Fibroblast of skin of scalp (primary cell): ENCODE measurements around the gene C14orf119. TPM values are rescaled to one million over a fixed set of nuclear protein-coding genes. Genes with fewer than 3 reads are reported as not detected.

Source experiments
- DNase-seq: peaks from one replicate; pipeline ENCODE4 v3.0.0-alpha.2; 2013
- polyA plus RNA-seq, 2 experiments: library from polyadenylated mRNA; unstranded; fragments of 120-200 nt; gene quantifications; one replicate each; pipeline ENCODE4 v1.2.1, GENCODE V29; 2013; ENCODE audit not compliant: insufficient read length in 2 of 2

C14orf119 gene
- 94.0 TPM for polyA plus RNA-seq (2013, experiment 1 of 2; ENCODE audit: insufficient read length)
- 93.1 TPM for polyA plus RNA-seq (2013, experiment 2 of 2; ENCODE audit: insufficient read length)

DNA sequence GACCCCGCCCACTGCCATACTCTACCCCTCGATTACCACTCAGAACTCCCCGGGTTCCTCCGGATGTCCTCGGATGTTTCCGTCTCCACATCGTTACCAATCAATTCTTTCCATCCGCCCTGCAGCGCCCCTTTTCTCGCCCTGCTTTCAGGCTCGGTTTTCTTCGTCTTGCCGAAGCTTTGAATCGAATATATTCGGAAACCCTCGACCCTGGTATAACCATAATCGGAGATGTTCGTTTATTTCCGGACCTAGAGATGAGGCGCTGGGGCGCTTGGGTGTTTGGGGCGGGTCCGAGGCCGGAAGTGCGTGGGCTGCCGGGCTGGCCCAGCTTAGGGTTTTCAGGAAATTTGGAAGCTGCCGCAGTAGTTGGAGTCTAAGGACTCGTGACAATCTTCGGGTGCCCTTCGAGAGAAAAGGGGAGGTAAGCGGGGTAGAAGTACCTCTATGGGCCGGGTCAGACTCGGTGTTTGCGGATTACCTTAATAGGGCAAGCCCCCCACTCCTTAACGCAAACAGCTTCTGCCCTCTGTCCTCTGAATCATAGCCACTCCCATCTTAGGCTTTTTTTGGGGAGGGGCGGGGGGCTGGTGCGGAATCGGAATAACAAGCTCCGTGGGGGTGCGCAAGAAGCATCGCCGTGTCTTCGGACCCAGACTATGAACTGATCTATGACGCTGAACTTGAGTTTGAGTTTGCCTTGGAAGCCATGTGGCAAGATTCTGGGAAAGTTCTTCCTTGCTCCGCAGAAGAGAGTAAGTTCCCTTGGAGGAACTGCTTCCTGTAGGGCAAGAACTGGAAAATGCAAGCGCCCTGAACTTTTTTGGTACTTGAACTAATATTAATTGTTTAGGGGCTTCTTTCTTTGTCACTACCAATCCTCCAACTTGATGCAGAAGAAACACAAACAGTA is at the start of gene C14orf119:
TSS of gene C14orf119 (plus strand) at position 310 of the 913 bp plus-strand sequence. CDS start 2,154 bp downstream, outside the sequence.
- peak; percentile 100 for DNase-seq

DNA sequence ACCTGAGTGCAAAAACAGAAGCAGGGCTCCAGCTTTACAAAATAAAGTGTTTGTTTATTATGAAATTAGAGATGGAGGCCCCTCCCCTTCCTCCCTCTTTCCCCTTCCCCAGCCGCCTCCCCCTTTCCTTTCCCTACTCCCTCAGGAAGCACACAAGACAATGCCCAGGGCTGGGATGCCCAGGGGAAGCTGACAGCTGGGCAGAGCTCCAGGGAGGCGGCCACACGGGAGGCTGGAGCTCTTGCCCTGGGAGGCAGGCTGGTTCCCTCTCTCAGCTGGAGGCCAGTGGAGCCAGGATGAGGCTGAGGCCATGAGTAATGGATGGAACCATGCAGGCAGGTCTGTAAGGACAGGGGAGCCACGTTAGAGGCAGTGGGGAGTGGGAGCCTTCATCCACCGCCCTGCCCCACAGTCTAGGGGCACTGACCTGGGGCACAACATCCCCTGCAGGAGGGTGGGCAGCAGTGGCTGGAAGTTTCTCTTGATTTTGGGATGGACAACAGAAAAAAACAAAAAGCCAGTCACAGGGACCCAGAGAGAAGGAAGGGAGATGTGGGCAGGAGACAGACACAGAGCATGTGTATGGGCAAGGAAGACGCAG is 48.2 kb upstream of the C14orf119 start:
- DNase-seq, result peak; percentile 64

DNA sequence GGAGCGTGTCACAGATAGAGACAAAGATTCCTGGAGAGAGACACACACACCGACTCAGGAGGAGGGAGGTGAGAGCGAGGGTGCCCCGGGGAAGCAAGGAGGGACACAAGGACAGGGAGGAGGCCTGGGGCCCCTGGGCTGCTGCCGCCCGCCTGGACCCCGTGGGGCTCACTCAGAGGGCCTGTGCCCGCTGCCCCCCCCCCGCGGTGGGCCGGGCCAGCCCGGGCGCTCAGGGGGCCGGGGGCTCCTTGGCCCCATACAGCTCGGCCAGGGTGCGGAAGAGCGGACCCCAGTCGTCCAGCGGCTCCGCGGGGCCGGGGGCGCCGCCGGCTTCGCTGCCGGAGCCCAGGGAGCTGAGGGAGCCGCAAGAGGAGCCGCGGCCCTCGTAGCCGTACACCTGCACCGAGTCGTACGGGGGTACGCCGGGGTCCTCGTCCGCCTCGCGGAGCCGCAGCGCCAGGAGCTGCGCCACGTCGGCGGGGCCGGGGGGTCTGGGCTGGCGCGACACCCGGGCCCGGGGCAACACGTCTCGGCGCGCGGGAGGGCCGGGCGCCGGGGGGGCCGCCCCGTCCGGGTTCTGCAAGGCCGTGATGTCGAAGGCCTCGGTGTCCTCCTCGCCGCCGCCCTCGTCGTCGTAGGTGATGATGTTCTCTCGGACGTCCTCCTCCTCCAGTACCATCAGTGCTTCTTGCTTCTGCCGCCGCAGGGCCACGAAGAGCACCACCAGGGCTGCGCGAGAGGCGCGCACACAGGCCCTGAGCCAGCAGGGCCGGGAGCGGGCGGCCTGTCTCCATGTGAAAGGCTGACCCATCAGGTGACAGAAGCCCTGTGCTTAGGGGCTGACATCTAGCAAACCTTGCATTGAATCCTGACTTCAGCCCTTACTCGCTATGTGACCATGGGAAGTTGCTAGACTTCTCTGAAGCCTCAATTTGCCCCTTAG is 47.3 kb upstream of the C14orf119 start:
- DNase-seq, result no peak

- no peak for DNase-seq
Measured at GRCh38 chr14:23049011-23049410, 46.3 kb upstream of the C14orf119 start.

GRCh38 chr14:23051141-23052057 is 43.9 kb upstream of the C14orf119 start:
- no peak for DNase-seq

DNA sequence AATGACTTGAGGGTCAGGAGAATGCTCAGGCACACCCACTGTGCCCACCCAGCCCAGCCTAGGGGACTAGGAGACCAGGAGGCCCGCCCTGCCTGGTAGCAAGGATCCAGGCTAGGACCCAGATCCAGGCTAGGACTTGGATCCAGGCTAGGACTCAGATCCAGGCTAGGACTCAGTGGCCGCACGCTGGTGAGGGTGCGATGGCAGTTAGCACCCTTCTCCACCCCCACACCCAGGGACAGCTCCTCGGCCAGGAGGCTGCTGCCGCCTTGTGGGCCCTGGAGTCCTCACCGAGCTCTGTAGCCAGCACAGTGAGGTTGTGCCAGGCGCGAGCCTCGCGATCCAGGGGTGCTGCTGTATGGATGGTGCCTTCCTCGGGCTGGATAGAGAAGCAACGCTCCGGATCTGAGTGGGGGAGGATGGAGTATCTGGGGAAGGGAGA is 43.1 kb upstream of the C14orf119 start:
- no peak for DNase-seq

- DNase-seq, result no peak
Measured at GRCh38 chr14:23052671-23053070, 42.6 kb upstream of the C14orf119 start.

GRCh38 chr14:23053426-23053825 is 41.9 kb upstream of the C14orf119 start:
- DNase-seq, result no peak

DNA sequence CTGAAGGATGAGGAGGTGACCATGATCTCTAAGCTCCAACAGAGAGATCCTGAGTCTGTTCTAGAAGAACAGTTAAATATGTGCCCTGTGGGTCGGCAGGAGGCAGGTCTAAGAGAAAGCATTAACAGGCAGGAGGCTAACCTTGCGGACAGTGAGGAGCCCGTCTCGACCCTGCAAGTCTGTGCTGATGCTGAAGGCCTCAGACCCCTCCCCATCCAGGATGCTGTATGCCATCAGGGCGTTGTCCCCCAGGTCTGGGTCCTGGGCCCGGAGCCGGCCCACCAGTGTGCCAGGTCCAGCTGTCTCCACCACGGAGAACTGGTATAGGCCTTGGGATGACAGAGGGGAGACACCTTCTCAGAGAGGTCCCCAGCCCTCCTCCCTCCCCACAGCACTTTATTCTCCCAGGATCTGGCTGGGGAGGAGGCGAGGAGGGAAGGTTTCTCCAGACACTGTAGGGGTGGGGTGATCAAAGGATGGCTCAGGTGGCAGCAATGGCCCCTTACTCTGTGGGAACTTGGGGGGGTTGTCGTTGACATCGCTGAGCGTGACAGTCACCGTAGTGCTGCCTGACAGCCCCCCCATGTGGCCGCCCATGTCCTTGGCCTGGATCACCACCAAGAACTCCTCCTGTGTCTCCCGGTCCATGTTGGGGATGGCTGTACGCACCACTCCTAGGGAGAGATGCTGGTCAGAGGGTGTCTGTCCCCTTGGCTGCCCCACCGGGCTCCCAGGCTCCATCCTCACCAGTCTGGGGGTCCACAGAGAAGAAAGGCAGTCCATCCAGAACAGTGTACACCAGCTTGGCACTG is 41.1 kb upstream of the C14orf119 start:
- no peak for DNase-seq

GRCh38 chr14:23055147-23055550 is 40.2 kb upstream of the C14orf119 start:
- no peak for DNase-seq

DNA sequence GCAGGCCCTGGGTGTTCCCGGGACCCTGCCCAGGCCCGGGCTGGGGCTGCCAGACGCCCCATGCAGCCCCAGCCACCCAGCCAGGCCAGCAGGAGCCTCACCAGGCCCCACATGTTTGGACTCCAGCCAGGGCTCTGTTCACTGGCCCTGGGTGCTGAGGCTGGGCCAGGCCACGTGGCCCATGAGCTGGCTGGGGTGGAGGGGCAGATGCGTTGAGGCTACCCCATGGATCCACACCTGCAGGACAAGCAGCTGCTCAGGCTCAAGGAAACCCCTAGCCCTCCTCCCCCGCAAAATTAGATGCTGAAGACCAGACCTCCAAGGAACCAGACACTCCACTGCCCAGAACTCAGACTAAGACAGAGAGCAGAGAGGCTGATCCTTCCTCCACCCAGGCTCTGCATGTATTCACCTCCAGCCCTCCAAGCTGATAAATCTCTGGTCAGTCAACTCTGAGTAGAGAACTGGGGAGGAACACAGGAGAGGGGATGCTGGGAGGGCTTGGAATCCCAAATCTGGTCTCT is 39.6 kb upstream of the C14orf119 start:
- no peak for DNase-seq

DNA sequence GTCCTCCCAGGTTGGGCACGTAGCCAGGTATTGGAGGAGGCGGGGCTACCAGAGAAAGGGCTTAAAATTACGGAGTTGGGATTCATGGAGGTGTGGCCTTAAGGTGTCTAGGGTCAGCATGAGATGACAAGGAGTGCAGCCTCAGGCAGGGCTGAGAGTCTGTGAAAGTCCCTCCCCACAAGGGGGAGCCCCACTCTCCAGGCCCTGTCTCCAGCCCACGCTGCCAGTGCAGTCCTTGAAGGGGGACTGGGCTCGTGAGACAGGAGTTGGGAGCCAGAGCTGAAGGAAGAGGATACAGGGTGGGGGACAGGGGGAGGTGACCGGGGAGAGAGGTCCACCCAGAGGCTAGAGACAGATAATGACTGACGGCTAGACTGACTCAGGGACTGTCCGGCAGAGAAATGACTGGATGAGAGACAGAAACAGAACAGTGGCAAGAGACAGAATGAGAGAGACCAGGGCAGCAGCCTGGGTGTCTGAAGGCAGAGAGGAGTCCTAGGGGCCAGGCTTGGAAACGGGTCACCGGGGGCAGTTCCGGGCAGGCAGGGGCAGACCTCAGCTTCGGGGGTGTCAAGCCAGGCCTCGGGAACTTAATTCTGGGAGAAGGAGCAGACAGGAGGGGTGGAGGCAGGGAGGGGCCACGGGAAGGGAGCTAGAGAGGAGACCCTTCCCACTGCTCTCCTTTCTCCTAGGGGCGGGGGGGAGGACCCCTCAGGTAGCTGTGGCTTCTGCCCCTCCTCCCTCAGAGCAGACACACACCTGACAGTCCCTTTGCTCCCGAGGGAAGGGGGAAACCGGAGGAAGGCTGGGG is 39.0 kb upstream of the C14orf119 start:
- peak; percentile 68 for DNase-seq

GRCh38 chr14:23056956-23057756 is 38.1 kb upstream of the C14orf119 start, which contains the start of gene CDH24:
CDH24 (minus strand) TSS chr14:23057520; CDS start chr14:23055733, 1,787 bp downstream.
- peak; percentile 71 for DNase-seq

DNA sequence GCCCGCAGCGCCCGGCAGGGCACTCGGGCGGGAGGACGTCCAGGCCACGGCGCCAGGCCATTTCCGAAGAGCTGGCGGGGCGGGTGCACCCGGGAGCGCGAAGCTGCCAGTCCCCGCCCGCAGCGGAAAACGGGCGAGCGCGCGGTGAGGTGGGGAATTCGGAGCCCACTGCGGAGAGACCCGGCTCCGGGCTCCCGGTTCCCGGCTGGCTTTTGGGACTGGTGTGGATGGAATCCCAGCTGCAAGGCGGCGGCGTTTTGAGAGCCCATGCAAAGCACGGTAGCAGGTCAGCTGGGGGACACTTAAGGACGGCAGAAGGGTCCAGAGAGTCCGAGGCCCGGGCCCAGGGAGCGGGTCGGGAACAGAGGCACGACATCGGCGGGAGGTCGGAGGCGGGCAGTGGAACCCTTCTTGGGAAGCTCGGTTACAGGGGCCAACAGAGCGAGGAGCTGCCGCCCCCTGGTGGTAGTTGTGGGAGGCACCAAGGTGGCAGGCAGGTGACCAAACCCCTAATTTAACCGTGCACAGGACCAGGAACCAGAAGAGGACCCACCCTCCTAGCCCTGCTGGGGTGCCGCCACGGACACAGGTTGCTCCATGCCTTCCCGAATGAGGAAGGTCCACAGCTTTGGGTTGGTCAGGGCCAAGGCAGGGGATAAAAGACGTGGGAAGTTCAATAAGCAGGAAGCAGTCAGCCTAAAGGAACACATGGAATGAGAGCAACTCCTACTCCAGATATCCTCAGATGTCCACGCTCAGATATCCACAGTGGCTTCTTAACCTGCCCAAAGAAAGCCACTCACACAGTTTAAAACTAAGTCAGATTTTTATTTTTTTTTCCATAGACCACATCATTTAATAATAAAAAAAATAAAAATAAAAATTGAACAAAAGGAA is 37.3 kb upstream of the C14orf119 start:
- DNase-seq, result peak; percentile 82

DNA sequence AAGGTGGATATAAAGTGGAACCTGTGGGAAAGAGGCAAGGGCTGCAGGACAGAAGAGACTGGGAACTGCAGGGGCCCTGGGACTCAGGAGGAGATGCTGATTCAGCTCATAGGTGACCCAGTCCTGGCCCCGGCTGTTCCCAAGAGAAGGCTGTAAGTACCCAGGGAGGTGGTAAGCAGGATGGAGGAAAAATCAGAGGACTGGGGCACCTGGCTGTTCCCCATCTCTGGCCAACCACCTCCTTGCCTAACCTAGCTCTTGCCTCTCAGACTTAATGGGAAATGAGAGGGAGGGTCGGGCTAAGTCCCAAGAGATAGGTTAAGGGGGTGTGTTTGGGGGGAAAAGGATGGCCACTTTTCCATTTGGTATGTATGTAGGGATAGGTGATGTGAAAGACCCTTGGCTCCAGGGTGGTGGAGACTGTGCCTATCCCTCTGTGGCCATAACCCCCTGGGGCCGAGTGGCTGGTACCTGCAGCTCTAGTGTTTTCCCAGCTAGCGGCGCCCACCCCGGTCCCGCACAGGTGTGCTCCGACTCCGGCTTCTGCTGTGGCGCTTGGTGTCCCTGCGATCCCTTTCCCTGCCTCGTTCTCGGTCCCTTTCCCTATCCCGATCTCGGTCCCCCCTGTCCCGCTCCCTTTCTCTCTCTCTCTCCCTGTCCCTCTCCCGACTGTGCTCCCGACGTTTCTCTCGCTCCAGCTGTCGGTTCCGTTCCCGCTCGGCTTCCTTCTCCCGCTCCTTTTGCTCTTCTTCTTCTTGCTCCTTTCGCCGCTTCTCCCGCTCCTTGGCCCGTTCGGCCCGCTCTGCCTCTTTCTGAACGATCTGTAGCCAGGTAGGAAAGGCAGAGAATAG is 36.4 kb upstream of the C14orf119 start:
- DNase-seq, result no peak
